ENCODE data around the gene TTC9B. TPM values are rescaled to one million over a fixed set of nuclear protein-coding genes. Genes with fewer than 3 reads are reported as not detected.

TTC9B gene
- total and polyA plus RNA-seq, 2 donors (not counting 1 experiment from before 2014, with no cell fraction given): not detected

DNA sequence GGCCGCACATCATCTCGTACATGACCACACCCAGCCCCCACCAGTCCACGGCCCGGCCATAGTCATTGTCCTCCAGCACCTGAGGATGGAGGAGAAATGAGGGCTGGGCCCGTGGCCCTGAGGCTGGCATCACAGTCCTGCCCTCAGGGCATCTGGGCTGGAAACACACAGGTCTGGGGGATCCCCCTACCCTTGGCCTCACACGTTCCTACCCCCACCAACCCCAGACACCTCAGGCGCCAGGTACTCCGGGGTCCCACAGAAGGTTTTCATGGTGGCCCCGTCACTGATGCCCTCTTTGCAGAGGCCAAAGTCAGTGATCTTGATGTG is 17.8 kb upstream of the TTC9B start:
- Mint-ChIP-seq H3K4me3 (no peak overlapping the region), H3K27ac (no peak overlapping the region), H3K9me3 (ENCODE audit: insufficient read depth) (no peaks in the 10 kb centered on the region), H3K27me3 (no peaks in the 10 kb centered on the region), H3K4me1 (no peaks in the 10 kb centered on the region)
- no peaks in the 10 kb centered on the region for H3K4me1 ChIP-seq (ENCODE audit: control insufficient read depth in 2 of 2, insufficient read depth in 2 of 2, low read length in 2 of 2)
- no peak overlapping the region for H2AFZ ChIP-seq (ENCODE audit: insufficient read depth, low read depth, low read length, poor library complexity, severe bottlenecking)
- ChIA-PET CTCF (no interaction called here), POLR2A (no interaction called here)
- no peak for ATAC-seq (ENCODE audit: low read depth)
- peaks cover 0 to 77% of the 10 kb centered on the region in 2 experiments for H3K36me3 ChIP-seq (replicated peaks in 1 of 2; ENCODE audit: control extremely low read depth in 1 of 2, control insufficient read depth in 1 of 2, extremely low read depth in 1 of 2, insufficient read depth in 2 of 2, low read length in 1 of 2)
- peaks cover 29% of the 10 kb centered on the region for H4K20me1 ChIP-seq (ENCODE audit: control insufficient read depth, insufficient read depth, low read length, poor library complexity, severe bottlenecking)
- no peak overlapping the region for H3K27ac ChIP-seq (ENCODE audit: low read length in 2 of 2)
- H3K9ac ChIP-seq (ENCODE audit: low read length): no peak overlapping the region
- H3K27me3 ChIP-seq (replicated peaks in 1 of 4; ENCODE audit: control extremely low read depth in 1 of 4, control insufficient read depth in 3 of 4, insufficient read depth in 4 of 4, low read length in 3 of 4): no peaks in the 10 kb centered on the region
- TF ChIP-seq, protein P1, sequence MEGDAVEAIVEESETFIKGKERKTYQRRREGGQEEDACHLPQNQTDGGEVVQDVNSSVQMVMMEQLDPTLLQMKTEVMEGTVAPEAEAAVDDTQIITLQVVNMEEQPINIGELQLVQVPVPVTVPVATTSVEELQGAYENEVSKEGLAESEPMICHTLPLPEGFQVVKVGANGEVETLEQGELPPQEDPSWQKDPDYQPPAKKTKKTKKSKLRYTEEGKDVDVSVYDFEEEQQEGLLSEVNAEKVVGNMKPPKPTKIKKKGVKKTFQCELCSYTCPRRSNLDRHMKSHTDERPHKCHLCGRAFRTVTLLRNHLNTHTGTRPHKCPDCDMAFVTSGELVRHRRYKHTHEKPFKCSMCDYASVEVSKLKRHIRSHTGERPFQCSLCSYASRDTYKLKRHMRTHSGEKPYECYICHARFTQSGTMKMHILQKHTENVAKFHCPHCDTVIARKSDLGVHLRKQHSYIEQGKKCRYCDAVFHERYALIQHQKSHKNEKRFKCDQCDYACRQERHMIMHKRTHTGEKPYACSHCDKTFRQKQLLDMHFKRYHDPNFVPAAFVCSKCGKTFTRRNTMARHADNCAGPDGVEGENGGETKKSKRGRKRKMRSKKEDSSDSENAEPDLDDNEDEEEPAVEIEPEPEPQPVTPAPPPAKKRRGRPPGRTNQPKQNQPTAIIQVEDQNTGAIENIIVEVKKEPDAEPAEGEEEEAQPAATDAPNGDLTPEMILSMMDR (IDR thresholded peaks at IDR 0.05): no peak
- TF ChIP-seq EZH2 (IDR thresholded peaks at IDR 0.05; ENCODE audit: borderline replicate concordance, insufficient read depth, low read depth, low read length, poor library complexity, severe bottlenecking): no peak
- no peak for DNase-seq
- no peaks in the 10 kb centered on the region for H3K9me3 ChIP-seq (ENCODE audit: control extremely low read depth in 1 of 3, control insufficient read depth in 2 of 3, insufficient read depth in 1 of 3, low read length in 2 of 3)
- no peak overlapping the region for H3K4me3 ChIP-seq (ENCODE audit: control extremely low read depth in 1 of 5, extremely low read depth in 1 of 5, insufficient read depth in 1 of 5, low read depth in 2 of 5, low read length in 4 of 5)
- no peak overlapping the region for H3K4me2 ChIP-seq (replicated peaks; ENCODE audit: low read depth, low read length, poor library complexity, severe bottlenecking)
- intact Hi-C loops (cut with micrococcal nuclease): no loop called here
- no peaks in the 10 kb centered on the region for H3K79me2 ChIP-seq (ENCODE audit: control insufficient read depth, insufficient read depth, low read length)
- 97% methylated on average over 5 of the region's 9 CpGs for WGBS (ENCODE audit: insufficient coverage)

DNA sequence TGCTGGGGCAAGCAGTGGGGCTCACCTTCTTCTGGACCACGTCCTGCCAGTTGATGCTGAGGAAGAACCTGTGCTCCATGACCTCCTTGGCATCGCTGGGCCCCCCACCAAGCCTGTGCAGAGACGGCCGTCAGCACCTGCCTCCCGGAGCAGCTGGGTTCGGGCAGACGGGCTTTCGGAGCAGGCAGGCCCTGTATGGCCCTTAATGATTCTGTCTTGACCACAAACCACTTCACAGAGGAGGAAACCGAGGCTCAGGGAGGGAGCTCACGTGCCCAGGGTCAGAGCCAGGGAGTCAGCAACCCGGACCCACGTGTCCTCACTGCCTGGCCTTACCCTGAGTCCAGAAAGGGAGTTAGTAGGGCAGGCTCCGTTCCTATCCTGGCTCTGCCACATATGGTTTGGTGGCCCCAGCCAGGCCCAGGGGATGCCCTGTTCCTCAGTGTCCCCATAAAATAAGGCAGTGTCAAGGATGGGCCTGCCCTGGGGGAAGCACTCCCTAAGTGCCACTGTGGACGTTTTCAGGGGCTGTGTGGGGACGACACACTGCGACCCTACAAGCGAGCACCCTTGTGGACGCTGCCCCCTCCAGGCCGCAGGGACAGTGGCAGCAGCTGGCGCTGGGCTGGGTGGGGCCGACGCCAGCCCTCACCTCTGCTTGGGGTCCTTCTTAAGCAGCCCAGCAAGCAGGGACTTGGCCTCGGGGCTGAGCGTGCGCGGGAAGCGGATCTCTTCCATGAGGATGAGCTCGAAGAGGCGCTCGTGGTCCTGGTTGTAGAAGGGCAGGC is 17.2 kb upstream of the TTC9B start:
- Histone ChIP-seq H3K4me2 (replicated peaks; ENCODE audit: low read depth, low read length, poor library complexity, severe bottlenecking) (no peak overlapping the region), H3K4me3 (ENCODE audit: control extremely low read depth in 1 of 5, extremely low read depth in 1 of 5, insufficient read depth in 1 of 5, low read depth in 2 of 5, low read length in 4 of 5) (no peak overlapping the region), H3K9me3 (ENCODE audit: control extremely low read depth in 1 of 3, control insufficient read depth in 2 of 3, insufficient read depth in 1 of 3, low read length in 2 of 3) (no peaks in the 10 kb centered on the region), H3K27ac (ENCODE audit: low read length in 2 of 2) (no peak overlapping the region), H3K4me1 (ENCODE audit: control insufficient read depth in 2 of 2, insufficient read depth in 2 of 2, low read length in 2 of 2) (no peaks in the 10 kb centered on the region), H3K9ac (ENCODE audit: low read length) (no peak overlapping the region), H3K36me3 (replicated peaks in 1 of 2; ENCODE audit: control extremely low read depth in 1 of 2, control insufficient read depth in 1 of 2, extremely low read depth in 1 of 2, insufficient read depth in 2 of 2, low read length in 1 of 2) (peaks cover 0 to 74% of the 10 kb centered on the region in 2 experiments), H3K79me2 (ENCODE audit: control insufficient read depth, insufficient read depth, low read length) (no peaks in the 10 kb centered on the region), H2AFZ (ENCODE audit: insufficient read depth, low read depth, low read length, poor library complexity, severe bottlenecking) (no peak overlapping the region), H3K27me3 (replicated peaks in 1 of 4; ENCODE audit: control extremely low read depth in 1 of 4, control insufficient read depth in 3 of 4, insufficient read depth in 4 of 4, low read length in 3 of 4) (no peaks in the 10 kb centered on the region), H4K20me1 (ENCODE audit: control insufficient read depth, insufficient read depth, low read length, poor library complexity, severe bottlenecking) (peaks cover 29% of the 10 kb centered on the region)
- Mint-ChIP-seq H3K4me1 (no peaks in the 10 kb centered on the region), H3K4me3 (no peak overlapping the region), H3K27me3 (no peaks in the 10 kb centered on the region), H3K9me3 (ENCODE audit: insufficient read depth) (no peaks in the 10 kb centered on the region), H3K27ac (no peak overlapping the region)
- no peak for DNase-seq
- POLR2A ChIA-PET: interaction anchor here (0.6 kb wide), 1 partner anchor 44 kb away, joined by 6 read pairs; no protein-coding TSS in a partner anchor
- TF ChIP-seq, protein P1 (IDR thresholded peaks at IDR 0.05): no peak
- no peak for TF ChIP-seq EZH2 (IDR thresholded peaks at IDR 0.05; ENCODE audit: borderline replicate concordance, insufficient read depth, low read depth, low read length, poor library complexity, severe bottlenecking)
- WGBS (ENCODE audit: insufficient coverage): 95% methylated on average over 30 of the region's 30 CpGs
- ATAC-seq (ENCODE audit: low read depth): no peak
- intact Hi-C loops (cut with micrococcal nuclease): no loop called here
- CTCF ChIA-PET: no interaction called here
